GM21737 (cell line): Measurements from ENCODE around the gene ATP8B4.

ENCODE experiments used
- ATAC-seq: cut with Tn5 transposase; IDR thresholded peaks from one replicate; pipeline ENCODE4 v1.9.1; 2021; ENCODE audit warnings: mild to moderate bottlenecking, moderate library complexity; ENCODE audit not compliant: unreplicated experiment

ATP8B4 gene

GRCh38 chr15:50066666-50067065 is 52.4 kb downstream of the ATP8B4 start:
- ATAC-seq: no peak

- ATAC-seq: no peak
Observed at GRCh38 chr15:50066202-50066601, 52.8 kb downstream of the ATP8B4 start.

- no peak for ATAC-seq
Observed at GRCh38 chr15:50065279-50065678, 53.8 kb downstream of the ATP8B4 start.

- no peak for ATAC-seq
Observed at GRCh38 chr15:50064673-50065072, 54.4 kb downstream of the ATP8B4 start.

- ATAC-seq: no peak
Observed at GRCh38 chr15:50063226-50063625, 55.8 kb downstream of the ATP8B4 start.

GRCh38 chr15:50061503-50061902 is 57.5 kb downstream of the ATP8B4 start:
- no peak for ATAC-seq

- no peak for ATAC-seq
Observed at GRCh38 chr15:50059883-50060282, 59.1 kb downstream of the ATP8B4 start.

- ATAC-seq: no peak
Observed at GRCh38 chr15:50059203-50059772, 59.7 kb downstream of the ATP8B4 start.

GRCh38 chr15:50057905-50058639 is 61.0 kb downstream of the ATP8B4 start:
- ATAC-seq: no peak

- ATAC-seq: no peak
Observed at GRCh38 chr15:50057196-50057595, 61.8 kb downstream of the ATP8B4 start.

- no peak for ATAC-seq
Observed at GRCh38 chr15:50055750-50056157, 63.3 kb downstream of the ATP8B4 start.

- ATAC-seq: no peak
Observed at GRCh38 chr15:50055332-50055731, 63.7 kb downstream of the ATP8B4 start.

GRCh38 chr15:50053055-50053856 is 65.8 kb downstream of the ATP8B4 start:
- no peak for ATAC-seq

- ATAC-seq: no peak
Observed at GRCh38 chr15:50051811-50052419, 67.1 kb downstream of the ATP8B4 start.

GRCh38 chr15:50050986-50051743 is 67.9 kb downstream of the ATP8B4 start:
- no peak for ATAC-seq

GRCh38 chr15:50049871-50050270 is 69.2 kb downstream of the ATP8B4 start:
- ATAC-seq: no peak

GRCh38 chr15:50046867-50047266 is 72.2 kb downstream of the ATP8B4 start:
- no peak for ATAC-seq

GRCh38 chr15:50046159-50046558 is 72.9 kb downstream of the ATP8B4 start:
- ATAC-seq: no peak

GRCh38 chr15:50044904-50045303 is 74.1 kb downstream of the ATP8B4 start:
- no peak for ATAC-seq

GRCh38 chr15:50044406-50044805 is 74.6 kb downstream of the ATP8B4 start:
- no peak for ATAC-seq

GRCh38 chr15:50042775-50043174 is 76.3 kb downstream of the ATP8B4 start:
- ATAC-seq: no peak
